G401.6 (cell line): ENCODE data around the gene WNT9B.
A peak's percentile ranks its signal among the peaks of the same experiment; 100 is the strongest.
"Not testable (repeated sequence)": the region's sequence is repeated elsewhere in the genome, so short reads cannot be mapped to it uniquely, and the experiment has no call there.

Source experiments
- FAIRE-seq: peaks from 2 replicates; lab custom pipeline; 2012; peaks lifted over from hg19 to GRCh38; lab: Jason Lieb, UNC

WNT9B gene

GRCh38 chr17:46911311-46911710 is 59.9 kb downstream of the WNT9B start:
- FAIRE-seq = no peak

- FAIRE-seq = no peak
These were observed 64.2 kb downstream of the WNT9B start for GRCh38 chr17:46915596-46915995.

- FAIRE-seq = no peak
These were observed 64.8 kb downstream of the WNT9B start for GRCh38 chr17:46916211-46916610.

GRCh38 chr17:46916623-46917022 is 65.2 kb downstream of the WNT9B start:
- FAIRE-seq = no peak

- no peak for FAIRE-seq
These were observed 65.7 kb downstream of the WNT9B start for GRCh38 chr17:46917041-46917440.

- no peak for FAIRE-seq
These were observed 66.1 kb downstream of the WNT9B start for GRCh38 chr17:46917516-46917915.

- FAIRE-seq = not testable (repeated sequence)
These were observed 70.6 kb downstream of the WNT9B start for GRCh38 chr17:46921962-46922361.

GRCh38 chr17:46922487-46922803 is 71.1 kb downstream of the WNT9B start:
- FAIRE-seq = no peak

GRCh38 chr17:46922804-46923635 is 71.6 kb downstream of the WNT9B start, which contains the start of gene GOSR2:
GOSR2 (plus strand) TSS chr17:46923160; CDS start chr17:46923193, 33 bp downstream.
- FAIRE-seq = peak; percentile 63

- no peak for FAIRE-seq
These were observed 73.9 kb downstream of the WNT9B start for GRCh38 chr17:46925185-46925868.

- no peak for FAIRE-seq
These were observed 77.3 kb downstream of the WNT9B start for GRCh38 chr17:46928467-46929261.

- FAIRE-seq = no peak
These were observed 78.0 kb downstream of the WNT9B start for GRCh38 chr17:46929413-46929812.

- FAIRE-seq = no peak
These were observed 78.7 kb downstream of the WNT9B start for GRCh38 chr17:46930051-46930450.

GRCh38 chr17:46931596-46931995 is 80.2 kb downstream of the WNT9B start:
- FAIRE-seq = no peak

GRCh38 chr17:46935658-46936266 is 84.4 kb downstream of the WNT9B start:
- FAIRE-seq = no peak
